Measurements from ENCODE around the gene CHST15.

GRCh38 chr10:124125305-124126116 lies 32.1 kb upstream of the CHST15 start:
- TF ChIP-seq CTCF (IDR thresholded peaks at IDR 0.05; ENCODE audit: low read depth, low read length, missing input control) (no peak), NR2F2 (IDR thresholded peaks at IDR 0.05) (no peak), ZBTB33 (IDR thresholded peaks at IDR 0.05) (no peak)
